ENCODE results near the gene ZBTB7A. TPM values are rescaled to one million over a fixed set of nuclear protein-coding genes. Genes with fewer than 3 reads are reported as not detected.

Gene ZBTB7A
- total and polyA plus RNA-seq, 10 of the 15 experiments (the other 5 are each of a cell fraction or from before 2014, with no cell fraction given): 0.26 to 42.4 (median 4.5) TPM

DNA sequence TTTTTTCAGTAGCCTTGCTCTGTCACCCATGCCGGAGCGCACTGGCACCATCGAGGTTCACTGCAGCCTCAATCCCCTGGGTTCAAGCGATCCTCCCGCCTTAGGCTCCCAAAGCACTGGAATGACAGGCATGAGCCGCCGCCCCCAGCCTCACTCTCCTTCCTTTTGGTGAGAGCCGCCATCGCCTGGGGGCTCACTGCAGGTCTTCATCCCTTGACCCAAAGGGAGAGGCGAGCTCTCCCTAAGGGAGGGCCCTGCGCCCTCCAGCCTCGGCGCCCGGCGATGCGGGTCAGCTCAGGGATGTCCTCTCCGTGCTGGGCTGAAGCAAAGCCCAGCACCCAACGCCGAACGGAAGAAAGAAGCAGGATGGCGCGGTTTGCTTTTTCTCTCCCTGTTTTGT lies 23.2 kb upstream of the ZBTB7A start:
- H3K9me3 ChIP-seq (replicated peaks; ENCODE audit: control insufficient read depth, insufficient read depth, low read length): no peaks in the 10 kb centered on the region
- ATAC-seq (no peak), FAIRE-seq (no peak), DNase-seq (ENCODE audit: low read depth, low spot score) (no peak)
- no peaks in the 10 kb centered on the region for H3K79me2 ChIP-seq (ENCODE audit: control insufficient read depth, insufficient read depth, low read length)
- ChIA-PET RAD21 (ENCODE audit: unreplicated experiment) (interaction anchor here (1.0 kb wide), 1 partner anchor 19 kb away, joined by 3 read pairs; no protein-coding TSS in a partner anchor), CTCF (interaction anchor here (1.3 kb wide), 1 partner anchor 118 kb away, joined by 3 read pairs; no protein-coding TSS in a partner anchor), SMC1A (ENCODE audit: uncharacterized antibody, unreplicated experiment) (no interaction called here), POLR2A (no interaction called here)
- in situ Hi-C loops (cut with MboI): no loop called here
- peak overlapping the region; percentile 31; the same call in 1 of the 2 replicates for H3K4me2 ChIP-seq (ENCODE audit: control insufficient read depth, insufficient read depth)
- H3K4me1 ChIP-seq (ENCODE audit: control insufficient read depth, insufficient read depth, low read length): peaks cover 13% of the 10 kb centered on the region
- TF ChIP-seq POLR2AphosphoS2 (IDR thresholded peaks at IDR 0.05; ENCODE audit: low read depth, low read length) (0 out of 2 replicates have a peak, but pooled peaks have one; percentile 9), NFXL1 (IDR thresholded peaks at IDR 0.05; ENCODE audit: borderline replicate concordance) (no peak)
- TF ChIP-seq, protein P1, sequence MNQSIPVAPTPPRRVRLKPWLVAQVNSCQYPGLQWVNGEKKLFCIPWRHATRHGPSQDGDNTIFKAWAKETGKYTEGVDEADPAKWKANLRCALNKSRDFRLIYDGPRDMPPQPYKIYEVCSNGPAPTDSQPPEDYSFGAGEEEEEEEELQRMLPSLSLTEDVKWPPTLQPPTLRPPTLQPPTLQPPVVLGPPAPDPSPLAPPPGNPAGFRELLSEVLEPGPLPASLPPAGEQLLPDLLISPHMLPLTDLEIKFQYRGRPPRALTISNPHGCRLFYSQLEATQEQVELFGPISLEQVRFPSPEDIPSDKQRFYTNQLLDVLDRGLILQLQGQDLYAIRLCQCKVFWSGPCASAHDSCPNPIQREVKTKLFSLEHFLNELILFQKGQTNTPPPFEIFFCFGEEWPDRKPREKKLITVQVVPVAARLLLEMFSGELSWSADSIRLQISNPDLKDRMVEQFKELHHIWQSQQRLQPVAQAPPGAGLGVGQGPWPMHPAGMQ (IDR thresholded peaks at IDR 0.05; ENCODE audit: borderline replicate concordance): no peak
- BruUV-seq (replicated peaks): no TSS peak
- H3K36me3 ChIP-seq (ENCODE audit: control insufficient read depth in 2 of 2, insufficient read depth in 2 of 2, low read length in 1 of 2): no peaks in the 10 kb centered on the region; a peak in 2 of 4 replicates
- WGBS (ENCODE audit: insufficient coverage, insufficient replicate concordance, low lambda C conversion rate, missing lambda C conversion rate): 94% methylated on average over 22 of the region's 22 CpGs
- no peaks in the 10 kb centered on the region for H4K20me1 ChIP-seq (ENCODE audit: control insufficient read depth, insufficient read depth)
- H3K4me3 ChIP-seq: no peak overlapping the region
- H2AFZ ChIP-seq (ENCODE audit: control insufficient read depth, low read depth, low read length): no peak overlapping the region
- H3K27ac ChIP-seq (ENCODE audit: control insufficient read depth, insufficient read depth): peak overlapping the region; percentile 27
- no peaks in the 10 kb centered on the region for H3K27me3 ChIP-seq (replicated peaks in 1 of 2; ENCODE audit: control insufficient read depth in 2 of 2, insufficient read depth in 2 of 2, low read length in 1 of 2)
- H3K9ac ChIP-seq (ENCODE audit: control insufficient read depth, insufficient read depth, low read length): no peak overlapping the region
- intact Hi-C loops (cut with micrococcal nuclease; ENCODE audit: unreplicated experiment): no loop called here

DNA sequence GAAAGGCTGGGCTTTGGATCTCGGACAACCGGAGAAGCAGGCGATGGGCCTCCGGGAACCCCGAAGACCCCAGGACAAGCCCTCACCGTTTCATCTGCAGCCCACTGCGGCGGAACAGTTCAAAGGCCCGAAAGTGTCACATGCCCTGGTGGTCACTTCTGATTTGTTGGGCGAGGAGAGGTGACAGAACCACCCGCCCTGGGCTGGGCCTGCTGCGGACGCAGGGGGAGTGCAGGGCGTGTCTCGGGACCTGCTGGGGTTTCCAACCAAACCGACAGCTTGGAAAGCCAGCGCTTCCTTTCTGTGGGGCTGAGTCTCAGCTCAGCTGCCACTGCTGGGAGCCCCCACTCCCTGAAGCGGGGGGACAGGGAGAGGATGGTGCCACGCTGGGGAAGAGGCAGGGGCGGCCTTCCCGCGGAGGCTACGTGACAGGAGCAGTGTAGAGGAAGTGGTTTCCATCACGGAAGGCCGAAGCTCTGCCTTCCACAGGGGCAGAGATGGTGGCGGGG lies 22.8 kb upstream of the ZBTB7A start:
- Histone ChIP-seq H2AFZ (ENCODE audit: control insufficient read depth, low read depth, low read length) (peak overlapping the region; percentile 44), H3K4me2 (ENCODE audit: control insufficient read depth, insufficient read depth) (peak overlapping the region; percentile 31; the same call in 1 of the 2 replicates), H3K4me3 (no peak overlapping the region), H3K9ac (ENCODE audit: control insufficient read depth, insufficient read depth, low read length) (peak overlapping the region; percentile 58; the same call in 1 of the 2 replicates), H3K4me1 (ENCODE audit: control insufficient read depth, insufficient read depth, low read length) (peaks cover 13% of the 10 kb centered on the region), H3K9me3 (replicated peaks; ENCODE audit: control insufficient read depth, insufficient read depth, low read length) (no peaks in the 10 kb centered on the region), H4K20me1 (ENCODE audit: control insufficient read depth, insufficient read depth) (no peaks in the 10 kb centered on the region), H3K79me2 (ENCODE audit: control insufficient read depth, insufficient read depth, low read length) (no peaks in the 10 kb centered on the region), H3K36me3 (ENCODE audit: control insufficient read depth in 2 of 2, insufficient read depth in 2 of 2, low read length in 1 of 2) (no peaks in the 10 kb centered on the region; a peak in 2 of 4 replicates), H3K27me3 (replicated peaks in 1 of 2; ENCODE audit: control insufficient read depth in 2 of 2, insufficient read depth in 2 of 2, low read length in 1 of 2) (no peaks in the 10 kb centered on the region), H3K27ac (ENCODE audit: control insufficient read depth, insufficient read depth) (peak overlapping the region; percentile 27)
- ChIA-PET POLR2A (no interaction called here), CTCF (interaction anchor here (1.3 kb wide), 1 partner anchor 119 kb away, joined by 3 read pairs; no protein-coding TSS in a partner anchor), RAD21 (ENCODE audit: unreplicated experiment) (interaction anchor here (1.0 kb wide), 1 partner anchor 20 kb away, joined by 3 read pairs; no protein-coding TSS in a partner anchor), SMC1A (ENCODE audit: uncharacterized antibody, unreplicated experiment) (no interaction called here)
- no TSS peak for BruUV-seq (replicated peaks)
- no peak for DNase-seq (ENCODE audit: low read depth, low spot score)
- in situ Hi-C loops (cut with MboI): no loop called here
- 83% methylated on average over 26 of the region's 26 CpGs for WGBS (ENCODE audit: insufficient coverage, insufficient replicate concordance, low lambda C conversion rate, missing lambda C conversion rate)
- no peak for FAIRE-seq
- no peak for ATAC-seq
- intact Hi-C loops (cut with micrococcal nuclease; ENCODE audit: unreplicated experiment): no loop called here
- TF ChIP-seq, protein P2, sequence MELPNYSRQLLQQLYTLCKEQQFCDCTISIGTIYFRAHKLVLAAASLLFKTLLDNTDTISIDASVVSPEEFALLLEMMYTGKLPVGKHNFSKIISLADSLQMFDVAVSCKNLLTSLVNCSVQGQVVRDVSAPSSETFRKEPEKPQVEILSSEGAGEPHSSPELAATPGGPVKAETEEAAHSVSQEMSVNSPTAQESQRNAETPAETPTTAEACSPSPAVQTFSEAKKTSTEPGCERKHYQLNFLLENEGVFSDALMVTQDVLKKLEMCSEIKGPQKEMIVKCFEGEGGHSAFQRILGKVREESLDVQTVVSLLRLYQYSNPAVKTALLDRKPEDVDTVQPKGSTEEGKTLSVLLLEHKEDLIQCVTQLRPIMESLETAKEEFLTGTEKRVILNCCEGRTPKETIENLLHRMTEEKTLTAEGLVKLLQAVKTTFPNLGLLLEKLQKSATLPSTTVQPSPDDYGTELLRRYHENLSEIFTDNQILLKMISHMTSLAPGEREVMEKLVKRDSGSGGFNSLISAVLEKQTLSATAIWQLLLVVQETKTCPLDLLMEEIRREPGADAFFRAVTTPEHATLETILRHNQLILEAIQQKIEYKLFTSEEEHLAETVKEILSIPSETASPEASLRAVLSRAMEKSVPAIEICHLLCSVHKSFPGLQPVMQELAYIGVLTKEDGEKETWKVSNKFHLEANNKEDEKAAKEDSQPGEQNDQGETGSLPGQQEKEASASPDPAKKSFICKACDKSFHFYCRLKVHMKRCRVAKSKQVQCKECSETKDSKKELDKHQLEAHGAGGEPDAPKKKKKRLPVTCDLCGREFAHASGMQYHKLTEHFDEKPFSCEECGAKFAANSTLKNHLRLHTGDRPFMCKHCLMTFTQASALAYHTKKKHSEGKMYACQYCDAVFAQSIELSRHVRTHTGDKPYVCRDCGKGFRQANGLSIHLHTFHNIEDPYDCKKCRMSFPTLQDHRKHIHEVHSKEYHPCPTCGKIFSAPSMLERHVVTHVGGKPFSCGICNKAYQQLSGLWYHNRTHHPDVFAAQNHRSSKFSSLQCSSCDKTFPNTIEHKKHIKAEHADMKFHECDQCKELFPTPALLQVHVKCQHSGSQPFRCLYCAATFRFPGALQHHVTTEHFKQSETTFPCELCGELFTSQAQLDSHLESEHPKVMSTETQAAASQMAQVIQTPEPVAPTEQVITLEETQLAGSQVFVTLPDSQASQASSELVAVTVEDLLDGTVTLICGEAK (IDR thresholded peaks at IDR 0.05; ENCODE audit: borderline replicate concordance): no peak
- TF ChIP-seq MYB (IDR thresholded peaks at IDR 0.05; ENCODE audit: borderline replicate concordance, low read depth, low read length) (no peak), POLR2AphosphoS2 (IDR thresholded peaks at IDR 0.05; ENCODE audit: low read depth, low read length) (0 out of 2 replicates have a peak, but pooled peaks have one; percentile 25), PML (IDR thresholded peaks at IDR 0.05; ENCODE audit: low read length) (no peak), POLR2A (IDR thresholded peaks at IDR 0.05; ENCODE audit: low read depth, low read length) (peak; percentile 71), NRF1 (conservative IDR thresholded peaks at IDR 0.05; ENCODE audit: low read depth, low read length) (no peak)

Measured in GM12878 (cell line).